Left ventricle myocardium inferior (tissue), 1 donor: ENCODE measurements around the gene COL7A1. TPM values are rescaled to one million over a fixed set of nuclear protein-coding genes. Genes with fewer than 3 reads are reported as not detected.

Source experiments
- DNase-seq: peaks from one replicate; pipeline ENCODE4 v3.0.0-alpha.2; 2020
- H3K27ac ChIP-seq: fragments of 200-600 bp; replicated peaks from 2 replicates; pipeline ENCODE4 v1.8.0; 2021
- H3K27me3 ChIP-seq: fragments of 200-600 bp; 2 replicates; pipeline ENCODE4 v1.8.0; 2021; ENCODE audit warnings: low read depth
- H3K36me3 ChIP-seq: fragments of 200-600 bp; 2 replicates; pipeline ENCODE4 v1.8.0; 2021
- H3K4me1 ChIP-seq: fragments of 200-600 bp; 2 replicates; pipeline ENCODE4 v1.8.0; 2021
- H3K4me3 ChIP-seq: fragments of 200-600 bp; 2 replicates; pipeline ENCODE4 v1.8.0; 2021; ENCODE audit warnings: mild to moderate bottlenecking, moderate library complexity
- H3K9me3 ChIP-seq: fragments of 200-600 bp; replicated peaks from 2 replicates; pipeline ENCODE4 v1.8.0; 2021
- CTCF ChIP-seq: fragments of 200-600 bp; IDR thresholded peaks from 2 replicates; pipeline ENCODE4 v1.8.0; 2021; ENCODE audit warnings: antibody characterized with exemption, mild to moderate bottlenecking, borderline replicate concordance
- intact Hi-C: fragments of 100-400 bp; cut with micrococcal nuclease; formaldehyde crosslinking; loops from one replicate; pipeline ENCODE4 v1.11.0; 2022
- total RNA-seq: library from RNA; stranded (reverse); fragmentation: NEBNext Ultra II Directional; extraction: Animal tissue kit (Norgen Biotek cat#: 25700); gene quantifications from one replicate; pipeline ENCODE4 v1.2.1, GENCODE V29; 2021
- donor health status: DM: no; HTN: yes; CAD: no; lungs with severe emphysema.

Gene COL7A1
- total RNA-seq, 1 donor from 2014 or later = 24.4 TPM

- intact Hi-C loops = no loop called here
- Histone ChIP-seq H3K27me3 (peaks cover 10% of the 10 kb centered on the region), H3K9me3 (no peaks in the 10 kb centered on the region), H3K4me3 (no peak overlapping the region), H3K27ac (no peak overlapping the region), H3K36me3 (peaks cover 14% of the 10 kb centered on the region), H3K4me1 (peaks cover 41% of the 10 kb centered on the region)
- no peak for TF ChIP-seq CTCF
- DNase-seq = no peak
Observed at GRCh38 chr3:48593337-48593736, 1.8 kb downstream of the COL7A1 start.

- H3K36me3 ChIP-seq = peaks cover 16% of the 10 kb centered on the region
- H3K27me3 ChIP-seq = peaks cover 10% of the 10 kb centered on the region
- peaks cover 34% of the 10 kb centered on the region for H3K4me1 ChIP-seq
- intact Hi-C loops = no loop called here
- no peak for DNase-seq
- H3K27ac ChIP-seq = no peak overlapping the region
- H3K9me3 ChIP-seq = no peaks in the 10 kb centered on the region
- no peak overlapping the region for H3K4me3 ChIP-seq
- TF ChIP-seq CTCF = no peak
Observed at GRCh38 chr3:48592519-48593087, 2.5 kb downstream of the COL7A1 start.

- Histone ChIP-seq H3K27me3 (peaks cover 10% of the 10 kb centered on the region), H3K4me1 (peaks cover 28% of the 10 kb centered on the region), H3K36me3 (peaks cover 22% of the 10 kb centered on the region), H3K9me3 (no peaks in the 10 kb centered on the region), H3K27ac (no peak overlapping the region), H3K4me3 (no peak overlapping the region)
- no peak for TF ChIP-seq CTCF
- no peak for DNase-seq
- intact Hi-C loops = no loop called here
Observed at GRCh38 chr3:48591886-48592518, 3.1 kb downstream of the COL7A1 start.

GRCh38 chr3:48591436-48591835 lies 3.7 kb downstream of the COL7A1 start:
- no peak for TF ChIP-seq CTCF
- H3K4me3 ChIP-seq = no peak overlapping the region
- no peak for DNase-seq

GRCh38 chr3:48588230-48588629 lies 6.9 kb downstream of the COL7A1 start:
- Histone ChIP-seq H3K4me1 (no peaks in the 10 kb centered on the region), H3K36me3 (peaks cover 44% of the 10 kb centered on the region), H3K9me3 (no peaks in the 10 kb centered on the region), H3K27ac (no peak overlapping the region), H3K4me3 (no peak overlapping the region), H3K27me3 (no peaks in the 10 kb centered on the region)
- intact Hi-C loops = no loop called here
- DNase-seq = no peak
- TF ChIP-seq CTCF = no peak

More at GRCh38 chr3:48591436-48591835, 3.7 kb downstream of the COL7A1 start:
- Histone ChIP-seq H3K27me3 (peaks cover 10% of the 10 kb centered on the region), H3K4me1 (peaks cover 22% of the 10 kb centered on the region), H3K27ac (no peak overlapping the region), H3K9me3 (no peaks in the 10 kb centered on the region), H3K36me3 (peaks cover 27% of the 10 kb centered on the region)
- intact Hi-C loops = no loop called here
